PC-3 (cell line): Measurements from ENCODE around the gene B4GALT1.

Experiments
- EZH2 ChIP-seq: fragments of 300-600 bp; sonication (generic); IDR thresholded peaks from one replicate; pipeline ENCODE4 v1.6.1; 2017; ENCODE audit warnings: antibody characterized with exemption, mild to moderate bottlenecking, low read length; ENCODE audit not compliant: unreplicated experiment
- EZH2phosphoT487 ChIP-seq: fragments of 300-600 bp; sonication (generic); IDR thresholded peaks from 2 replicates; pipeline ENCODE4 v1.6.1; 2018; ENCODE audit warnings: mild to moderate bottlenecking, antibody characterized with exemption, low read length, borderline replicate concordance
- TF ChIP-seq, protein P1 (sequence below): fragments of 300-600 bp; sonication (generic); conservative IDR thresholded peaks from 2 replicates; pipeline ENCODE4 v1.5.1; 2017; ENCODE audit warnings: antibody characterized with exemption, low read depth, mild to moderate bottlenecking, low read length

DNA sequence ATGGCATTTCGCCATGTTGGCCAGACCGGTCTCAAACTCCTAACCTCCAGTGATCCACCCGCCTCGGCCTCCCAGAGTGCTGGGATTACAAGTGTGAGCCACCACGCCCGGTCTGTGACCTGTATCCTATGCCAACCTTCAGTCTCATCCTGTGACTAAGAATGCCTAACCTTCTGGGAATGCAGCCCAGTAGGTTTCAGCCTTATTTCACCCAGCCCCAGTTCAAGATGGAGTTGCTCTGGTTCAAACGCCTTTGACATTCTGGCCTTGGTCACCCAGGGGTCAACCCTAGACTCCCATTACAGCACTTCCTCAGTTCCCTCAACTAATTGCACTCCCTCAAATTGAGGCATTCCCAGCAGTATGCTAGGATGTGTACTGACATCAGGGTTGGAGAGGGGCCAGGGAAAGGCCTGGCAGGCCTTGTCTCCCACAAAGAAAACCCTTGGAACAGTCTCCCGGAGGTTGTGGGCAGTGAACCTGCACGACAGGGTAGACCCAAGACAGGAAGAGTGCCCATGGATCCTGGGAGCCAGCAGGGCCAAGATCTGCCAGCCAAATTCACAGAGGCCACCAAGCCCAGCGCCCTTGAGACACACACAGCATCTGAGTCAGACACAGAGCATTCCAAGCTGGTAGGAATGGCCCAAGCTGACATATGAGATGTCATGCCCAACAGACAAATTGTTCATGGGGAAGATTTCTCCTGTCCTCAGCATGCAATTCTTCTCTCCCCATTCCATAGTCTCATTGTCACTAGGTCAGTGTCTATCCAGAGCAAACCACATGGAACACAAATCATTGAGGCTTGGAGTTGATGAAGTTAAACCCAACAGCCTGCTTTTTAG, 65.8 kb downstream of the B4GALT1 start:
- TF ChIP-seq, protein P1, sequence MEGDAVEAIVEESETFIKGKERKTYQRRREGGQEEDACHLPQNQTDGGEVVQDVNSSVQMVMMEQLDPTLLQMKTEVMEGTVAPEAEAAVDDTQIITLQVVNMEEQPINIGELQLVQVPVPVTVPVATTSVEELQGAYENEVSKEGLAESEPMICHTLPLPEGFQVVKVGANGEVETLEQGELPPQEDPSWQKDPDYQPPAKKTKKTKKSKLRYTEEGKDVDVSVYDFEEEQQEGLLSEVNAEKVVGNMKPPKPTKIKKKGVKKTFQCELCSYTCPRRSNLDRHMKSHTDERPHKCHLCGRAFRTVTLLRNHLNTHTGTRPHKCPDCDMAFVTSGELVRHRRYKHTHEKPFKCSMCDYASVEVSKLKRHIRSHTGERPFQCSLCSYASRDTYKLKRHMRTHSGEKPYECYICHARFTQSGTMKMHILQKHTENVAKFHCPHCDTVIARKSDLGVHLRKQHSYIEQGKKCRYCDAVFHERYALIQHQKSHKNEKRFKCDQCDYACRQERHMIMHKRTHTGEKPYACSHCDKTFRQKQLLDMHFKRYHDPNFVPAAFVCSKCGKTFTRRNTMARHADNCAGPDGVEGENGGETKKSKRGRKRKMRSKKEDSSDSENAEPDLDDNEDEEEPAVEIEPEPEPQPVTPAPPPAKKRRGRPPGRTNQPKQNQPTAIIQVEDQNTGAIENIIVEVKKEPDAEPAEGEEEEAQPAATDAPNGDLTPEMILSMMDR = no peak
- no peak for TF ChIP-seq EZH2
- no peak for TF ChIP-seq EZH2phosphoT487
